Astrocyte (in vitro differentiated cells and primary cell): ENCODE data around the gene TCEAL7. TPM values are rescaled to one million over a fixed set of nuclear protein-coding genes. Genes with fewer than 3 reads are reported as not detected.

Experiments used
- DNase-seq: peaks from one replicate; pipeline ENCODE4 v3.0.0-alpha.2; 2010; ENCODE audit warnings: low read depth
- FAIRE-seq: peaks from 2 replicates; lab custom pipeline; 2011; peaks lifted over from hg19 to GRCh38; lab: Jason Lieb, UNC
- H2AFZ ChIP-seq: 2 replicates; pipeline ENCODE4 v1.6.0; 2012; ENCODE audit warnings: low read depth, low read length, inconsistent platforms
- H3K27ac ChIP-seq: 2 replicates; pipeline ENCODE4 v1.5.1; 2011; ENCODE audit warnings: low read depth, low read length, inconsistent platforms
- H3K27me3 ChIP-seq: 2 replicates; pipeline ENCODE4 v1.6.0; 2011; ENCODE audit warnings: low read length, inconsistent platforms; ENCODE audit not compliant: insufficient read depth
- H3K36me3 ChIP-seq: 2 replicates; pipeline ENCODE4 v1.5.1; 2011; ENCODE audit warnings: low read length, inconsistent platforms; ENCODE audit not compliant: insufficient read depth
- H3K4me1 ChIP-seq: 2 replicates; pipeline ENCODE4 v1.5.1; 2011; ENCODE audit warnings: low read length, inconsistent platforms; ENCODE audit not compliant: insufficient read depth
- H3K4me2 ChIP-seq: 2 replicates; pipeline ENCODE4 v1.6.0; 2012; ENCODE audit warnings: low read length, inconsistent platforms
- H3K4me3 ChIP-seq: 2 replicates; pipeline ENCODE4 v1.5.1; 2011; ENCODE audit warnings: low read depth, mild to moderate bottlenecking, low read length, inconsistent platforms; ENCODE audit not compliant: insufficient read depth
- H3K79me2 ChIP-seq: 2 replicates; pipeline ENCODE4 v1.6.0; 2012; ENCODE audit warnings: mild to moderate bottlenecking, low read length, inconsistent platforms; ENCODE audit not compliant: insufficient read depth
- H3K9ac ChIP-seq: 2 replicates; pipeline ENCODE4 v1.6.0; 2012; ENCODE audit warnings: mild to moderate bottlenecking, low read length, inconsistent platforms
- H3K9me3 ChIP-seq: 2 replicates; pipeline ENCODE4 v1.5.1; 2012; ENCODE audit warnings: low read depth, mild to moderate bottlenecking, low read length, inconsistent platforms; ENCODE audit not compliant: insufficient read depth
- H4K20me1 ChIP-seq: 2 replicates; pipeline ENCODE4 v1.6.0; 2012; ENCODE audit warnings: low read length, inconsistent platforms; ENCODE audit not compliant: insufficient read depth
- H3K27ac Mint-ChIP-seq: one replicate; pipeline ENCODE4 v1.8.0; 2021; ENCODE audit warnings: mild to moderate bottlenecking, mixed read lengths; ENCODE audit not compliant: unreplicated experiment
- H3K27me3 Mint-ChIP-seq: one replicate; pipeline ENCODE4 v1.8.0; 2021; ENCODE audit warnings: low read depth, mixed read lengths; ENCODE audit not compliant: unreplicated experiment
- H3K36me3 Mint-ChIP-seq: one replicate; pipeline ENCODE4 v1.8.0; 2021; ENCODE audit warnings: low read depth, mixed read lengths; ENCODE audit not compliant: unreplicated experiment
- H3K4me1 Mint-ChIP-seq: one replicate; pipeline ENCODE4 v1.8.0; 2021; ENCODE audit warnings: low read depth, mixed read lengths; ENCODE audit not compliant: unreplicated experiment
- H3K4me3 Mint-ChIP-seq: one replicate; pipeline ENCODE4 v1.8.0; 2021; ENCODE audit warnings: mild to moderate bottlenecking, moderate library complexity, mixed read lengths; ENCODE audit not compliant: unreplicated experiment
- H3K9me3 Mint-ChIP-seq: one replicate; pipeline ENCODE4 v1.8.0; 2021; ENCODE audit warnings: mild to moderate bottlenecking, mixed read lengths; ENCODE audit not compliant: unreplicated experiment
- EZH2 ChIP-seq: IDR thresholded peaks from 2 replicates; pipeline ENCODE4 v1.6.1; 2012; ENCODE audit warnings: mild to moderate bottlenecking, low read length, inconsistent platforms; ENCODE audit not compliant: insufficient read depth
- total RNA-seq: library from RNA; stranded (reverse); gene quantifications from 2 replicates; pipeline ENCODE4 v1.2.1, GENCODE V29; 2021
- TF ChIP-seq, protein P1 (sequence below): IDR thresholded peaks from 2 replicates; pipeline ENCODE4 v1.5.1; 2011; ENCODE audit warnings: low read depth, mild to moderate bottlenecking, inconsistent platforms, low read length, moderate library complexity; ENCODE audit not compliant: insufficient read depth

The TCEAL7 gene
- total RNA-seq, 1 donor from 2014 or later, result 9.4 TPM

- peaks cover 2% of the 10 kb centered on the region for H3K4me1 ChIP-seq
- FAIRE-seq (no peak), DNase-seq (no peak)
- no peak overlapping the region for H3K27ac ChIP-seq
- Mint-ChIP-seq H3K9me3 (no peaks in the 10 kb centered on the region), H3K4me3 (no peak overlapping the region), H3K36me3 (no peaks in the 10 kb centered on the region), H3K27ac (no peak overlapping the region), H3K27me3 (no peaks in the 10 kb centered on the region), H3K4me1 (peaks cover 7% of the 10 kb centered on the region)
- no peak for TF ChIP-seq EZH2
- TF ChIP-seq, protein P1, sequence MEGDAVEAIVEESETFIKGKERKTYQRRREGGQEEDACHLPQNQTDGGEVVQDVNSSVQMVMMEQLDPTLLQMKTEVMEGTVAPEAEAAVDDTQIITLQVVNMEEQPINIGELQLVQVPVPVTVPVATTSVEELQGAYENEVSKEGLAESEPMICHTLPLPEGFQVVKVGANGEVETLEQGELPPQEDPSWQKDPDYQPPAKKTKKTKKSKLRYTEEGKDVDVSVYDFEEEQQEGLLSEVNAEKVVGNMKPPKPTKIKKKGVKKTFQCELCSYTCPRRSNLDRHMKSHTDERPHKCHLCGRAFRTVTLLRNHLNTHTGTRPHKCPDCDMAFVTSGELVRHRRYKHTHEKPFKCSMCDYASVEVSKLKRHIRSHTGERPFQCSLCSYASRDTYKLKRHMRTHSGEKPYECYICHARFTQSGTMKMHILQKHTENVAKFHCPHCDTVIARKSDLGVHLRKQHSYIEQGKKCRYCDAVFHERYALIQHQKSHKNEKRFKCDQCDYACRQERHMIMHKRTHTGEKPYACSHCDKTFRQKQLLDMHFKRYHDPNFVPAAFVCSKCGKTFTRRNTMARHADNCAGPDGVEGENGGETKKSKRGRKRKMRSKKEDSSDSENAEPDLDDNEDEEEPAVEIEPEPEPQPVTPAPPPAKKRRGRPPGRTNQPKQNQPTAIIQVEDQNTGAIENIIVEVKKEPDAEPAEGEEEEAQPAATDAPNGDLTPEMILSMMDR, result no peak
- H3K36me3 ChIP-seq, result no peaks in the 10 kb centered on the region
- H4K20me1 ChIP-seq, result no peaks in the 10 kb centered on the region
- no peak overlapping the region for H3K4me3 ChIP-seq
- no peaks in the 10 kb centered on the region for H3K9me3 ChIP-seq
- H3K79me2 ChIP-seq, result no peaks in the 10 kb centered on the region
- no peak overlapping the region for H2AFZ ChIP-seq
- H3K4me2 ChIP-seq, result no peak overlapping the region
- H3K27me3 ChIP-seq, result no peaks in the 10 kb centered on the region
- H3K9ac ChIP-seq, result no peak overlapping the region
These were observed 39.4 kb downstream of the TCEAL7 start for GRCh38 chrX:103369479-103369878.

- DNase-seq (no peak), FAIRE-seq (no peak)
- Histone ChIP-seq H2AFZ (no peak overlapping the region), H3K4me1 (no peaks in the 10 kb centered on the region), H3K79me2 (peaks cover 11% of the 10 kb centered on the region), H4K20me1 (no peaks in the 10 kb centered on the region), H3K4me3 (no peak overlapping the region), H3K9me3 (no peaks in the 10 kb centered on the region), H3K9ac (no peak overlapping the region), H3K27me3 (no peaks in the 10 kb centered on the region), H3K36me3 (no peaks in the 10 kb centered on the region), H3K4me2 (no peak overlapping the region), H3K27ac (no peak overlapping the region)
- Mint-ChIP-seq H3K27me3 (no peaks in the 10 kb centered on the region), H3K9me3 (no peaks in the 10 kb centered on the region), H3K27ac (no peak overlapping the region), H3K4me3 (no peak overlapping the region), H3K36me3 (no peaks in the 10 kb centered on the region), H3K4me1 (peaks cover 3% of the 10 kb centered on the region)
- TF ChIP-seq, protein P1, result no peak
- TF ChIP-seq EZH2, result no peak
These were observed 42.8 kb downstream of the TCEAL7 start for GRCh38 chrX:103372886-103373285.

DNA sequence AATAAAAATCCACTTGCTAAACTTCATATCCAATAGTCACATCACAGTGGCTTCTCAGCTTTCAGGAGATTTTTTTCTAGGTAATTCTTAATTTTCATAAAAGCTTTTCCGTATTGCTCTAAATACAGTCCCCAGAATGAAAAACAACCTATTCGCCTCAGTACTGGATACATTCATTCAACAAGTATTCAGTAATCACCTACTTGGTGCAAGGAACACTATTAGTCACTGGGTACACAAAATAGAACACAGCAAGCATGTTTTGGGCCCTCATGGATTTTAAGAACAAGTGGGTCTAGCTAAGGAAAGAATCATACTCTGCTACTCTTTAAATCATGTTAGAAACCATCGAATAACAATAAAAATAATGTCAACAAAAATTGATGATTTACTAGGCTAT is 43.5 kb downstream of the TCEAL7 start:
- TF ChIP-seq, protein P1, result no peak
- no peak for TF ChIP-seq EZH2
- H3K4me1 ChIP-seq, result no peaks in the 10 kb centered on the region
- H3K4me3 Mint-ChIP-seq, result no peak overlapping the region
- H3K36me3 ChIP-seq, result no peaks in the 10 kb centered on the region
- no peaks in the 10 kb centered on the region for H3K27me3 Mint-ChIP-seq
- no peaks in the 10 kb centered on the region for H4K20me1 ChIP-seq
- H3K27ac ChIP-seq, result no peak overlapping the region
- H3K4me2 ChIP-seq, result no peak overlapping the region
- peaks cover 2% of the 10 kb centered on the region for H3K4me1 Mint-ChIP-seq
- H3K27ac Mint-ChIP-seq, result no peak overlapping the region
- H3K9me3 ChIP-seq, result no peaks in the 10 kb centered on the region
- no peak overlapping the region for H2AFZ ChIP-seq
- H3K36me3 Mint-ChIP-seq, result no peaks in the 10 kb centered on the region
- H3K9ac ChIP-seq, result no peak overlapping the region
- H3K9me3 Mint-ChIP-seq, result no peaks in the 10 kb centered on the region
- DNase-seq, result no peak
- no peak overlapping the region for H3K4me3 ChIP-seq
- peaks cover 12% of the 10 kb centered on the region for H3K79me2 ChIP-seq
- H3K27me3 ChIP-seq, result no peaks in the 10 kb centered on the region
- FAIRE-seq, result no peak
